Muscle of leg (tissue), 11 donors: ENCODE data around the gene TBC1D7. TPM values are rescaled to one million over a fixed set of nuclear protein-coding genes. Genes with fewer than 3 reads are reported as not detected.
"Not testable (repeated sequence)": the region's sequence is repeated elsewhere in the genome, so short reads cannot be mapped to it uniquely, and the experiment has no call there.

ENCODE experiments used
- DNase-seq: peaks from one replicate; pipeline ENCODE4 v3.0.0; 2013
- H3K27ac ChIP-seq: one replicate; pipeline ENCODE4 v1.5.1; 2013; ENCODE audit warnings: mild to moderate bottlenecking, low read length, control low read depth
- H3K27me3 ChIP-seq: one replicate; pipeline ENCODE4 v1.6.1; 2013; ENCODE audit warnings: low read length; ENCODE audit not compliant: control insufficient read depth, insufficient read depth
- H3K36me3 ChIP-seq: one replicate; pipeline ENCODE4 v1.6.1; 2013; ENCODE audit warnings: low read length; ENCODE audit not compliant: control insufficient read depth, insufficient read depth
- H3K4me1 ChIP-seq: one replicate; pipeline ENCODE4 v1.6.1; 2013; ENCODE audit warnings: low read length; ENCODE audit not compliant: control insufficient read depth, insufficient read depth
- H3K4me3 ChIP-seq: one replicate; pipeline ENCODE4 v1.5.1; 2013; ENCODE audit warnings: low read length, control low read depth
- H3K9me3 ChIP-seq: replicated peaks from 2 replicates; pipeline ENCODE4 v1.6.1; 2013; ENCODE audit warnings: low read depth, low read length; ENCODE audit not compliant: control insufficient read depth
- WGBS: methylation state at CpG from one replicate; pipeline ENCODE4 v1.1.5; 2013; ENCODE audit warnings: missing lambda C conversion rate; ENCODE audit not compliant: insufficient coverage; 5-methylcytosine and 5-hydroxymethylcytosine counted together
- polyA plus RNA-seq, 8 donors: library from polyadenylated mRNA; unstranded; fragments of 120-200 nt; gene quantifications; one replicate each; pipeline versions ENCODE4 v1.2.1 to v1.2.3, GENCODE V29; 2013; ENCODE audit warnings: inconsistent platforms in 1 of 8, low replicate concordance in 1 of 8; ENCODE audit not compliant: insufficient read length in 8 of 8, insufficient read depth in 1 of 8
- total RNA-seq: library from RNA; stranded (reverse); fragments of 120-200 nt; gene quantifications from one replicate; pipeline ENCODE4 v1.2.4, GENCODE V29; 2013

TBC1D7 gene
- total and polyA plus RNA-seq, 9 donors: 15.6 to 24.9 (median 19.1) TPM

DNA sequence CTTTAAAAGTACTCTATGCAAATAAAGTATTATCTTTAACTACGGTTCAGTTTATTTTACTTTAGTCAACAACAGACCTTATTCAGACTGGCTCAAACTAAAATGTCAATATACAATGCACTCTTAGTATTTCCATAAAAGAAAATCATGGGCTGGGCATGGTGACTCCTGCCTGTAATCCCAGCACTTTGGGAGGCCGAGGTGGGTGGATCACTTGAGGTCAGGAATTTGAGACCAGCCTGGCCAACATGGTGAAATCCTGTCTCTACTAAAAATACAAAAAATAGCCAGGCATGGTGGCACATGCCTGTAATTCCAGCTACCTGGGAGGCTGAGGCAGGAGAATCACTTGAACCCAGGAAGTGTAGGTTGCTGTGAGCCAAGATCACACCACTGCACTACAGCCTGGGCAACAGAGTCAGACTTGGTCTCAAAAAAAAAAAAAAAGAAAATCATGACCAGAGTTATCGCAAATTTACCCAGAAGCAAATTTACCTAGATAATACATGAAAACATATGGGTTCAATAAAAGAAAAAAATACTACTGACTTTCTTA, 2.2 kb downstream of the TBC1D7 start:
- H3K36me3 ChIP-seq: peaks cover 29% of the 10 kb centered on the region
- not testable (repeated sequence) for H3K27me3 ChIP-seq, H3K9me3 ChIP-seq, H3K4me3 ChIP-seq, DNase-seq, H3K4me1 ChIP-seq, H3K27ac ChIP-seq
- 80% methylated on average over 1 of the region's 3 CpGs for WGBS

DNA sequence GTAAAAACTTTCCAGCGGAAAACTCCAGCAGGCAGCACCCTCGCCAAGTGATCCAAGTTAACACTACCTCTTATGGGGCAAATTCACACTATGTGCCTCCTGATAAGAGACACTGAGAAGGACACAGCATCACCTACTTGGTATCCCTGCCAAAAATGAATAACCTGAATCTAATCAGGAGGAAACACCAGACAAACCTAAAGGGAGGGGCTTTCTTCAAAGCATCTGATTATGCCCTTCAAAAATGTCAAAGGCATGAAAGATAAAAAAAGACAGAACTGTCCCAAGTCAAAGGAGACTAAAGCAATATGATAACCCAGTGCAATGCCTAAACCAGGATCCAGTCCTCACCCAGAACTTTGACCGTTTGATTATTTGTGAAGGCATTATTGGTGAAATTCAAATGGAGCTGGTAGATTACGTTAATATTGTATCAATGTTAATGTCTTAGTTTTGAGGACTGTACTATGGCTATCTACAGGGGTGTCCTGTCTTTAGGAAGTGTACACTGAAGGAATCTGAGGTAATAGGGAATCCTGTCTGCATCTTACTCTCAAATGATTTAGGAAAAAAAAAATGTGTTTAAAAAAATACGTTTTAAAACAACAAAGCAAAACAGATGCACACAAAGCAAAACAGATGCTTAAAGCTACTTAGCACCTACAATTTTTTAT, 8.3 kb downstream of the TBC1D7 start:
- H3K36me3 ChIP-seq: peaks cover 68% of the 10 kb centered on the region
- WGBS: 100% methylated on average over 1 of the region's 5 CpGs
- no peak for DNase-seq

DNA sequence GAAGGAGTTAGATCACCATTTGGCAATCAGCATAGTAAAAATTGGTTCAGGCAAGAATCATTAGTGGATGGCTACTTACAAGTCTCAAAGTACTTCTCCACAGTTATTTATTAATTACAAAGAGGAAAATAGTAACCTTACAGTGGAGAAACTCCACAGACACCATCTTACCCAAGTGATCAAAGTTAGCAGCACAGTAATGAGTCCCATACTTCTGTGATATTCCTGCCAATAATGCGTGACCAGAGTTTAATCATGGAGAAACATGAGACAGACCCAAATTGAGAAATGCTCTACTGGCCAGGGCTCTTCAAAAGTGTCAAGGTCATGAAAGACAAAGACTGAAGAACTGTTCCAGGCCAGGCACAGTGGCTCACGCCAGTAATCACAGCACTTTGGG, 9.5 kb downstream of the TBC1D7 start:
- DNase-seq: no peak
- 86% methylated on average over 2 of the region's 2 CpGs for WGBS

More for the DNA sequence above, 8.3 kb downstream of the TBC1D7 start:
- H3K4me3 ChIP-seq: no peak overlapping the region
- H3K27me3 ChIP-seq: no peaks in the 10 kb centered on the region
- H3K9me3 ChIP-seq: no peaks in the 10 kb centered on the region
- no peaks in the 10 kb centered on the region for H3K4me1 ChIP-seq
- H3K27ac ChIP-seq: no peak overlapping the region

DNA sequence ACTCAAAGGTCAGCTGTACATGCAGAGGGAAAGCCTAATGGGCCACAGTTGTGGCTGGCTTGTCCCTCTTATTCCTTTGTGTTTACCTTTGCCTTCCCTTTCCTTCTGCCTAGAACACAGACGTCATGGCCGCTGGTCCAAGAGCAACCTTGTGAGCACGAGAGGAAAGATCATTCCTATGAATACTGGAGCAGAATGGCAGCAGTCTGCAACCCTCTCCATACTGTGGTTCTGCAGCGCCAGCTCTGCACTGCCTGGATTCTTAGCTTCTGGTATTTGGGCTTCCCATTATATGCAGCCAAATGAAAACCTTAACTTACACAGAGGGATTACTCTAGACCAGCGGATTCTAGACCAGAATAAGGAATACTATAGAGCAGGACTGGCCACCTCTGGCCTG, 12.4 kb downstream of the TBC1D7 start:
- no peak for DNase-seq
- H3K4me1 ChIP-seq: no peaks in the 10 kb centered on the region
- H3K36me3 ChIP-seq: peaks cover 54% of the 10 kb centered on the region
- 95% methylated on average over 5 of the region's 5 CpGs for WGBS
- H3K9me3 ChIP-seq: no peaks in the 10 kb centered on the region
- no peaks in the 10 kb centered on the region for H3K27me3 ChIP-seq
- no peak overlapping the region for H3K27ac ChIP-seq
- no peak overlapping the region for H3K4me3 ChIP-seq

More for the DNA sequence above, 9.5 kb downstream of the TBC1D7 start:
- Histone ChIP-seq H3K27me3 (no peaks in the 10 kb centered on the region), H3K27ac (no peak overlapping the region), H3K4me3 (no peak overlapping the region), H3K9me3 (no peaks in the 10 kb centered on the region), H3K4me1 (no peaks in the 10 kb centered on the region), H3K36me3 (peaks cover 66% of the 10 kb centered on the region)

DNA sequence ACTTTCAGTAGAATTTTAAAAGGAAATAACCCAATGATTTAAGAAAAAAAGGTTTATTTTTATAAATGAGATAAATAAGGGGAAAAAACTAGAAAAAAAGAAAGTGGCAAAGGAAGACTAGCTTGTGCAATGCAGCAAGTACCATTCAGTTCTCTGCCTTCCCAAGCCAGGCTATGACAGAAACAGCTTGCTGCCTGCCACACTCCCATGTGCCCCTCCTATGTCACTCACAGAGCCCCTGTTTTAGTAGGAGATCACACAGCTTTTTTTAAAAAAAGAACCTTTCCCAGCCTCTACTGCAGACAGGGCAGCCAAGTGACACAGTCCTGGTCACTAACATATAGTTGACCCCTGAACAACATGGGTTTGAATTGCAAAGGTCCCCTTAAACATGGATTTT, 13.5 kb downstream of the TBC1D7 start:
- Histone ChIP-seq H3K4me3 (no peak overlapping the region), H3K4me1 (no peaks in the 10 kb centered on the region), H3K36me3 (peaks cover 46% of the 10 kb centered on the region), H3K27me3 (no peaks in the 10 kb centered on the region), H3K27ac (no peak overlapping the region), H3K9me3 (no peaks in the 10 kb centered on the region)
- no peak for DNase-seq

DNA sequence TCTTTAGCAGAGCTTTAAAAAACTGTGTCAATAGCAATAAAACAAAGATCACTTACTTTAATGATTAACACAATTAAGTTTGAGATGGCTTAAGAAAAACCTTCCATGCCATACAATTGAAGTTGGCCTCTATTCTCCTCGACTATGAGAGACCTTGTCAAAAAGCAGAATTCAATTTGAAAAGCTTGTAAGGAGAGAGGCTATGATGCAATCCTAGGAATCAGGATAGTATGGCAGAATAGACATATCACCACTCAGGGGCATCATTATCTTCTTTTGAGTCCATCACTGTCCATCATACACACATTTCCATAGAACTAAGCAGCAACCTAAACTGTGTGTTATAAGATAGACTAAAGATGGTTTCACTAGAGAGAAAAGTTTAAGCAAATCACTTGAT, 17.2 kb downstream of the TBC1D7 start:
- Histone ChIP-seq H3K4me3 (no peak overlapping the region), H3K9me3 (no peaks in the 10 kb centered on the region), H3K27me3 (no peaks in the 10 kb centered on the region), H3K36me3 (peaks cover 41% of the 10 kb centered on the region), H3K27ac (no peak overlapping the region), H3K4me1 (peaks cover 3% of the 10 kb centered on the region)
- no peak for DNase-seq
- WGBS: no CpG with 5 or more reads among the region's 1 CpG

DNA sequence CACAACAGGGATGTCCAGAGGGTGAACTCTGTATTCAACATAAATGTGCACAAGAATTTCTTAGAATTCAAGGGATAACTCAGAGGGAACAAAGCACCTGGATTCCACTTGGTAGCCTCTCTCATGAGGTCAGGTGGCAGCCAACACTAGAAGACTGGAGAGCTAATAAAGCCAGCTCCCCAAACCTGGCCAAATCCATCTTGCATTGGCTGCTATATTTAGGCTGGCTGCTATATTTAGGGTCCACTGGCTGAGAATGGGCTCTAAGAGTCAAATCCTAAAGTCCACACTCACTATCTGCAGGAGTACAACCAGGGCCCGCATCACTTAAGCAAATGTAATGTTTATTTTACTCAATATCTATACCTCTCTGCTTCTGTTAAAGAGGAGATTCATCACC, 20.0 kb downstream of the TBC1D7 start:
- peaks cover 26% of the 10 kb centered on the region for H3K36me3 ChIP-seq
- no CpG with 5 or more reads among the region's 1 CpG for WGBS
- H3K9me3 ChIP-seq: no peaks in the 10 kb centered on the region
- no peak for DNase-seq
- H3K4me3 ChIP-seq: no peak overlapping the region
- no peaks in the 10 kb centered on the region for H3K27me3 ChIP-seq
- H3K27ac ChIP-seq: no peak overlapping the region
- H3K4me1 ChIP-seq: peaks cover 11% of the 10 kb centered on the region

DNA sequence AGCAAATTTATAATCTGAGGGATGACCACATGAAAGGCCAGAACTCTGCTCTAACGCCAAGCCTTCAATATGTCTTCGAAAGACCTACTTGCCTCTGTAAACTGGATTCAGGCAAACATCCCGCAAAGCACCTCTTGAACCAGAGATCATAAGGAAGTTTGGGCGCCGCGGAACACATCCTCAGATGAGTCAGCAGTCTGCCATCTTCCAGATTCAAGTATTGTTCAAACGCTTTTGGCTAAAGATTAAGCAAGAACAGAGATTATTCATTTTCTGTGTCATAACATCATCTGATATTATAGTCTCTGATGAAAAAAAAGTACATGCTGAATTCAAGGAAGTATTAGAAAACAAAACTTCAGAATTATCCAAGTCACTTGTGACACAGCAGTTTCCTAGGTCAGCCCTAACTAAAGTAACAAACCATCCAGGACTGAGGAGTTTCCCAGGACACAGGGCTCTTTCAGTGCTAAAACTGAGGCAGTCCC, 20.8 kb downstream of the TBC1D7 start:
- Histone ChIP-seq H3K27ac (no peak overlapping the region), H3K9me3 (no peaks in the 10 kb centered on the region), H3K4me3 (no peak overlapping the region), H3K27me3 (no peaks in the 10 kb centered on the region), H3K36me3 (peaks cover 31% of the 10 kb centered on the region), H3K4me1 (peaks cover 19% of the 10 kb centered on the region)
- DNase-seq: no peak
- WGBS: 100% methylated on average over 4 of the region's 7 CpGs

DNA sequence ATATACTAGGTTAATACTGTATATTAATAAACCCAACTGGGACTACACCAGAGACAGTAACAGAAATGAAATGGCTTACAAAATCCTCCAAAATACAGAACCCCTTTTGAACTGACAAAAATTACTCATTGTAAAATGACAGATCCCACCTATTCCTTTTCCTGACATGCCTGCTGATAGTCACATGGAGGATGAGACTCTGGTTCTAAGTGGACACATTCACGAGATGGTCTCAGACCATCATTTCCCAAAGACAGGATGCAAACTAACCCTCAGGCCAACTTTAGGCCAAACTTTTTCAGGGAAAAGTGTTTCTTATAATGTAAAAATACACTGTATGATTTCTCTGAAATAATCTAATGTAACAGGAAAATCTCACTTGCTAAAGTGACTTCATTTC, 22.5 kb downstream of the TBC1D7 start:
- H3K9me3 ChIP-seq: no peaks in the 10 kb centered on the region
- H3K36me3 ChIP-seq: peaks cover 43% of the 10 kb centered on the region
- no peak for DNase-seq
- no peak overlapping the region for H3K27ac ChIP-seq
- H3K27me3 ChIP-seq: no peaks in the 10 kb centered on the region
- WGBS: no CpG with 5 or more reads among the region's 1 CpG
- H3K4me1 ChIP-seq: peaks cover 24% of the 10 kb centered on the region
- no peak overlapping the region for H3K4me3 ChIP-seq

DNA sequence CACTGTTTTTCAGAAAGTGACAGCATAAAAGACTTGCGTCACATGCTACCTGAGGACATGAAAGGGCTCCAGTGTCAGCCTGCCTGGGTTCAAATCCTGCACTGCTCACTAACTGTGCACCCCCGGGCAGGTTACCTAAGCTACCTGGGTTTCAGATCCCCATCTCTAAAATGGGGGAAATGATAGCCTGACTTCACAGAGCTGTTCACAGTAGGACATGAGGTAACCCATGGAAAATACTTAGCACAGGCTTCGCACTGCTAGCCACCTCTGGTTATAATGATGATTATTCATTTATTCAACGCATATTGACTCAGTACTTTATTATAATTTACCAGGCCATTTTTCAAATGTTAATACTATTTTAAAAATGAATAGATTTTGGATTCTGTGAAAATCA, 23.0 kb downstream of the TBC1D7 start:
- 80% methylated on average over 2 of the region's 4 CpGs for WGBS
- no peaks in the 10 kb centered on the region for H3K27me3 ChIP-seq
- no peaks in the 10 kb centered on the region for H3K9me3 ChIP-seq
- H3K27ac ChIP-seq: no peak overlapping the region
- DNase-seq: no peak
- H3K36me3 ChIP-seq: peaks cover 45% of the 10 kb centered on the region
- H3K4me3 ChIP-seq: no peak overlapping the region
- peaks cover 24% of the 10 kb centered on the region for H3K4me1 ChIP-seq
